Subcutaneous abdominal adipose tissue (tissue), 5 donors: Measurements from ENCODE around the gene PIEZO2.

ENCODE experiments used
- H3K27ac ChIP-seq: one replicate; pipeline ENCODE4 v1.7.0; 2013; ENCODE audit warnings: low read depth, mild to moderate bottlenecking, inconsistent platforms, low read length, moderate library complexity
- H3K27me3 ChIP-seq, 5 donors: one replicate each; pipeline ENCODE4 v1.7.0; 2013; ENCODE audit warnings: low read length in 5 of 5, inconsistent platforms in 1 of 5; ENCODE audit not compliant: control insufficient read depth in 5 of 5, insufficient read depth in 4 of 5
- H3K36me3 ChIP-seq, 5 donors: one replicate each; pipeline ENCODE4 v1.7.0; 2013; ENCODE audit warnings: low read length in 5 of 5; ENCODE audit not compliant: control insufficient read depth in 5 of 5, insufficient read depth in 5 of 5
- H3K4me1 ChIP-seq, 5 donors: one replicate each; pipeline ENCODE4 v1.7.0; 2013; ENCODE audit warnings: low read length in 5 of 5, mild to moderate bottlenecking in 3 of 5, moderate library complexity in 1 of 5; ENCODE audit not compliant: control insufficient read depth in 5 of 5, insufficient read depth in 5 of 5
- H3K4me3 ChIP-seq, 5 donors: one replicate each; pipeline ENCODE4 v1.7.0; 2013; ENCODE audit warnings: low read length in 5 of 5, low read depth in 1 of 5
- H3K9ac ChIP-seq, 5 donors: one replicate each; pipeline ENCODE4 v1.7.0; 2013; ENCODE audit warnings: low read length in 5 of 5, mild to moderate bottlenecking in 4 of 5, moderate library complexity in 3 of 5
- H3K9me3 ChIP-seq, 5 donors: one replicate each; pipeline ENCODE4 v1.7.0; 2013; ENCODE audit warnings: low read length in 5 of 5; ENCODE audit not compliant: control insufficient read depth in 5 of 5
- donor health status: healthy.
- donor health status: healthy.
- donor health status: healthy.
- donor health status: healthy.
- donor health status: healthy.

The PIEZO2 gene

GRCh38 chr18:10688766-10689165 lies 460.6 kb downstream of the PIEZO2 start:
- Histone ChIP-seq H3K4me1 (no peaks in the 10 kb centered on the region), H3K27ac (no peak overlapping the region), H3K4me3 (no peak overlapping the region), H3K27me3 (peaks cover 0 to 3% (median 0%) of the 10 kb centered on the region in 5 donors), H3K9me3 (no peaks in the 10 kb centered on the region), H3K9ac (no peak overlapping the region), H3K36me3 (no peaks in the 10 kb centered on the region)

GRCh38 chr18:10687161-10687925 lies 462.0 kb downstream of the PIEZO2 start:
- Histone ChIP-seq H3K36me3 (no peaks in the 10 kb centered on the region), H3K27ac (no peak overlapping the region), H3K9me3 (no peaks in the 10 kb centered on the region), H3K27me3 (peaks cover 0 to 3% (median 0%) of the 10 kb centered on the region in 5 donors), H3K9ac (no peak overlapping the region), H3K4me3 (no peak overlapping the region), H3K4me1 (no peaks in the 10 kb centered on the region)

- H3K9ac ChIP-seq, result no peak overlapping the region
- H3K27ac ChIP-seq, result no peak overlapping the region
- no peaks in the 10 kb centered on the region for H3K9me3 ChIP-seq
- no peaks in the 10 kb centered on the region for H3K36me3 ChIP-seq
- H3K4me1 ChIP-seq, result no peaks in the 10 kb centered on the region
- H3K27me3 ChIP-seq, result peaks cover 0 to 3% (median 0%) of the 10 kb centered on the region in 5 donors
- no peak overlapping the region for H3K4me3 ChIP-seq
Measured at GRCh38 chr18:10686308-10686707, 463.1 kb downstream of the PIEZO2 start.

- Histone ChIP-seq H3K27ac (no peak overlapping the region), H3K36me3 (no peaks in the 10 kb centered on the region), H3K4me3 (no peak overlapping the region), H3K9ac (no peak overlapping the region), H3K4me1 (no peaks in the 10 kb centered on the region), H3K9me3 (no peaks in the 10 kb centered on the region), H3K27me3 (peaks cover 0 to 3% (median 0%) of the 10 kb centered on the region in 5 donors)
Measured at GRCh38 chr18:10685484-10685883, 463.9 kb downstream of the PIEZO2 start.

- no peaks in the 10 kb centered on the region for H3K27me3 ChIP-seq
- no peaks in the 10 kb centered on the region for H3K36me3 ChIP-seq
- H3K9ac ChIP-seq, result no peak overlapping the region
- no peaks in the 10 kb centered on the region for H3K9me3 ChIP-seq
- H3K27ac ChIP-seq, result no peak overlapping the region
- no peak overlapping the region for H3K4me3 ChIP-seq
- no peaks in the 10 kb centered on the region for H3K4me1 ChIP-seq
Measured at GRCh38 chr18:10682368-10682714, 467.0 kb downstream of the PIEZO2 start.

- no peaks in the 10 kb centered on the region for H3K27me3 ChIP-seq
- H3K27ac ChIP-seq, result no peak overlapping the region
- no peaks in the 10 kb centered on the region for H3K9me3 ChIP-seq
- H3K9ac ChIP-seq, result no peak overlapping the region
- no peak overlapping the region for H3K4me3 ChIP-seq
- no peaks in the 10 kb centered on the region for H3K4me1 ChIP-seq
- no peaks in the 10 kb centered on the region for H3K36me3 ChIP-seq
Measured at GRCh38 chr18:10681581-10682367, 467.6 kb downstream of the PIEZO2 start.

- no peak overlapping the region for H3K9ac ChIP-seq
- H3K36me3 ChIP-seq, result no peaks in the 10 kb centered on the region
- no peaks in the 10 kb centered on the region for H3K27me3 ChIP-seq
- H3K4me1 ChIP-seq, result no peaks in the 10 kb centered on the region
- no peaks in the 10 kb centered on the region for H3K9me3 ChIP-seq
- H3K4me3 ChIP-seq, result no peak overlapping the region
- H3K27ac ChIP-seq, result no peak overlapping the region
Measured at GRCh38 chr18:10680271-10680596, 469.1 kb downstream of the PIEZO2 start.

GRCh38 chr18:10679557-10680270 lies 469.7 kb downstream of the PIEZO2 start:
- H3K27ac ChIP-seq, result no peak overlapping the region
- H3K4me3 ChIP-seq, result no peak overlapping the region
- no peaks in the 10 kb centered on the region for H3K27me3 ChIP-seq
- H3K9ac ChIP-seq, result no peak overlapping the region
- H3K36me3 ChIP-seq, result no peaks in the 10 kb centered on the region
- H3K9me3 ChIP-seq, result no peaks in the 10 kb centered on the region
- H3K4me1 ChIP-seq, result no peaks in the 10 kb centered on the region

GRCh38 chr18:10671441-10671840 lies 477.9 kb downstream of the PIEZO2 start:
- Histone ChIP-seq H3K4me3 (no peak overlapping the region), H3K9ac (no peak overlapping the region)

GRCh38 chr18:10670856-10671255 lies 478.5 kb downstream of the PIEZO2 start:
- H3K9me3 ChIP-seq, result no peaks in the 10 kb centered on the region
- H3K36me3 ChIP-seq, result no peaks in the 10 kb centered on the region
- no peak overlapping the region for H3K27ac ChIP-seq
- H3K9ac ChIP-seq, result no peak overlapping the region
- H3K4me3 ChIP-seq, result no peak overlapping the region
- no peaks in the 10 kb centered on the region for H3K4me1 ChIP-seq
- no peaks in the 10 kb centered on the region for H3K27me3 ChIP-seq

More at GRCh38 chr18:10671441-10671840, 477.9 kb downstream of the PIEZO2 start:
- Histone ChIP-seq H3K27ac (no peak overlapping the region), H3K27me3 (no peaks in the 10 kb centered on the region), H3K36me3 (no peaks in the 10 kb centered on the region), H3K4me1 (no peaks in the 10 kb centered on the region), H3K9me3 (no peaks in the 10 kb centered on the region)
